HL-60 (cell line): ENCODE measurements around the gene NMNAT2.

Experiments used
- DNase-seq, 2 experiments: peaks; one replicate each; pipeline ENCODE4 v3.0.0-alpha.2; 2010 to 2020; ENCODE audit warnings: low read depth in 1 of 2, low spot score in 1 of 2
- H3K27ac ChIP-seq: fragments of 250-450 bp; sonication (Bioruptor Pico); replicated peaks from 2 replicates; pipeline ENCODE4 v1.5.1; 2020; ENCODE audit warnings: mild to moderate bottlenecking, moderate library complexity
- H3K27me3 ChIP-seq: fragments of 250-450 bp; sonication (Bioruptor Pico); 2 replicates; pipeline ENCODE4 v1.5.1; 2021; ENCODE audit warnings: mild to moderate bottlenecking, moderate library complexity; ENCODE audit not compliant: insufficient read depth, poor library complexity, severe bottlenecking
- H3K4me3 ChIP-seq: replicated peaks from 2 replicates; pipeline ENCODE4 v1.5.1; 2011; ENCODE audit warnings: mild to moderate bottlenecking, control low read depth, low read length; ENCODE audit not compliant: insufficient read depth
- CTCF ChIP-seq: IDR thresholded peaks from one replicate; pipeline ENCODE4 v1.5.1; 2011; ENCODE audit warnings: low read length, control low read depth, inconsistent platforms; ENCODE audit not compliant: insufficient read depth
- GABPA ChIP-seq: IDR thresholded peaks from 2 replicates; pipeline ENCODE4 v1.6.1; 2012; ENCODE audit warnings: low read depth
- POLR2AphosphoS5 ChIP-seq: IDR thresholded peaks from 2 replicates; pipeline ENCODE4 v1.6.1; 2012; ENCODE audit warnings: low read depth
- REST ChIP-seq: IDR thresholded peaks from 2 replicates; pipeline ENCODE4 v1.6.1; 2012; ENCODE audit warnings: low read depth; ENCODE audit not compliant: insufficient replicate concordance
- SPI1 ChIP-seq: IDR thresholded peaks from 2 replicates; pipeline ENCODE4 v1.6.1; 2012; ENCODE audit warnings: low read depth, mild to moderate bottlenecking, borderline replicate concordance

The NMNAT2 gene

GRCh38 chr1:183449223-183449770, 31.1 kb upstream of the NMNAT2 start:
- Histone ChIP-seq H3K4me3 (no peak overlapping the region), H3K27me3 (no peaks in the 10 kb centered on the region), H3K27ac (no peak overlapping the region)
- TF ChIP-seq GABPA = no peak
- no peak for TF ChIP-seq CTCF
- no peak for TF ChIP-seq REST
- no peak for DNase-seq

- Histone ChIP-seq H3K27me3 (no peaks in the 10 kb centered on the region), H3K27ac (no peak overlapping the region), H3K4me3 (no peak overlapping the region)
- no peak for DNase-seq
- TF ChIP-seq POLR2AphosphoS5 = no peak
- TF ChIP-seq CTCF = no peak
- no peak for TF ChIP-seq GABPA
- TF ChIP-seq REST = no peak
- no peak for TF ChIP-seq SPI1
These were observed 26.1 kb upstream of the NMNAT2 start for GRCh38 chr1:183444243-183444642.

- Histone ChIP-seq H3K27ac (no peak overlapping the region), H3K27me3 (no peaks in the 10 kb centered on the region), H3K4me3 (no peak overlapping the region)
- DNase-seq = no peak
- TF ChIP-seq CTCF (no peak), REST (no peak), POLR2AphosphoS5 (no peak), GABPA (no peak), SPI1 (no peak)
These were observed 25.3 kb upstream of the NMNAT2 start for GRCh38 chr1:183443466-183443865.
